ENCODE data around the gene LHPP.

Gene LHPP

DNA sequence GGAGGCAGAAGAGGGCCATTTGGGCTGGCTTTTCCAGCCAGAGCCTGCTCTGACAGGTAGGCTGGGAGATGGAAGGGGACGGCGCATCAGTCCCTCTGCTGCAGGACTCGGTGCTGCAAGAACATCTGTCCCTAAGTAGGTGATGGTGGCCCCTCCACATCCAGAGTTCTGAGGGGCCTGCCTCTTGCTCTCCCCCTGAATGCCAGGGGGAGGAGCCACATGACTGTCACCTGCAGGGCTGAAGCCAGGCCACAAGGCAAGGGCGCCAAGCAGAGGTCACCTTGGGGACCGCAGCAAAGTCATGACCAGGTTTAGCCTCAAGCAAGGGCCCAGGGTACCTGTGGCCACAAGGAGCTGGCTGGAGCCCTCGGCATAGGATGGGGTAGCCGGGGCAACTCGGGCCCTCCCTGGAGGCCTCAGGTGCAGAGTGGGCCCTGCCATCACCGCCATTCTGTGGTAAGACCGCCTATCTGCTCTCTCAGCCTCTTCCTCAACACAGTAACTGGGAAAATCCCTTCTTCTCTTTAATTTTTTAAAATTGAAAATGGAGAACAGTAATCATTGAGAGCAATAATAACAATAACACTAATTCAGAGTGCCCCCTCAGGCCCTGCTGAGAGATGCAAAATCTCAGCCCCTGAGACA, 183.3 kb downstream of the LHPP start:
- DNase-seq (ENCODE audit: low spot score) = no peak

- DNase-seq (ENCODE audit: low spot score) = no peak
These were observed 184.0 kb downstream of the LHPP start for GRCh38 chr10:124645467-124646095.

DNA sequence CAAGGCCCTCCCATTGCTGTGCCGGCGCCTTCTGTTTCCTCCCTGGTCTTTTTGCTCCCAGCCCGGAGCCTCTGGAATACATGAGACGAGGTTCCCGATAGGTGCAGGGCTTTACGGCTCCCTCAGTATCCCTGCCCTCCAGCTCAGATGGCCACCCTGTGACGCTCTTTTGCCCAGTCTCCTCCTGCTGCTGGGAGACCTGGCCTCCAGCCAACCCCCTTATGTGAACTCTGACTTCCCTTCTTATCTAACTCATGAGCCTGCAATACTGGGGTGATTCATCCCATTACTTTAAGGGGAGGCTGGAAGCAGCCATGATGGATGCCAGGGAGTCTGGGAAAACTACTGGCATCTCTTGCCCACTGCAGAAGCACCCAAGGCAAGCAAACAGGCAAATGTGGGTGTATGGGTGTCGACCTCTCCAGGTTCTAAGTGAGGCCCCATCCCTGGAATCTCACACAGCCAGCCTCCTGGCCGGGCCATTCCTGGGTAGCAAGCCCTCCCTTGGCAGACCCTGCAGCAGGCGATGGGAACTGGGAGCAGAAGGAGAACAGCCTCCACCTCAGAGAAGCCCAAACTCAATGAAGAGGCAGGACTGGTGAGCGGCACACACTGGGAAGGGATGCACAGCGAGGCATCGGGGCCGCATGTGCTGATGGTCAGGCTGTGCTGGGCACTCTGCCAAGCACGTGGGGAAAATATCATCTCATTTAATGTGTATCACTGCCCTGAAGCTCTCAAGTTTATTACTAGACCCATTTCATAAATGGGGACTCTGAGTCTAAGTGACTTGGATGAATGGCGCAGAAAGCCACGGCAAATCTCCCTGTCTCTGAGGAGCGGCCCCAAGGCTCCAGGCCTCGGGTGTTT, 185.1 kb downstream of the LHPP start:
- peak; percentile 57 for DNase-seq (ENCODE audit: low spot score)

DNA sequence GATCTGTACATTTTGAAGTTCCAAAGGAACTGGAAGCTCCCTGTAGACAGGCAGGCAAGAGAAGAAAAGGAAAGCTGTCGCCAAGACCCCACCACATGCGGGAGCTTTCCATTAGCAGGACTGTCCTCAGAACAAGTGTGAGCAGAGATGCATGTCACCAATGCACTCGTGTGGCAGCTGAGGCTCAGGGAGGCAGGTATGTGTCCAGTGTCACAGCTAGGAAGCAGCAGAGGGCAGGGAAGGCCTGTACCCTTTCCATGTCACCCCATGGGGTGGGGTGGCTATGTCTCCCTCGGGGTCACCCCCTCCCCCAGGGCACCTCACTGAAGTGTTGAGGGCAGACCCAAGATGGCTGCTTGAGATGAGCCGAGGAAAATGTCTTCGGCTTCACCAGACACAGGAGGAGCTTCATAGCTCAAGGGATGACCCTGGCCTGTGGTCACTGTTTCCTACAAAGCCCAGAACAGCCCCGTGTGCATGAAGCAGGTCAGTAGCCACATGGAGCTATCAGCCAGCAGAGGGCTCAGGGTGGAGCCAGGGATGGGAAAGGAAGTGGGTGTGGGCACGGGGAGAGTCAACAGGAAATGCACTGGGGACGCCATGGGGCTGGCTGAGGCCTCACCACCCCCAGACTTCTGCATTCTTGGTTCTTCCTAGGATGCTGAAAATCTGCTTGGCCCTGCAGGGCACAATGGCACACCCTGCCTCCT, 186.0 kb downstream of the LHPP start:
- no peak for DNase-seq (ENCODE audit: low spot score)

DNA sequence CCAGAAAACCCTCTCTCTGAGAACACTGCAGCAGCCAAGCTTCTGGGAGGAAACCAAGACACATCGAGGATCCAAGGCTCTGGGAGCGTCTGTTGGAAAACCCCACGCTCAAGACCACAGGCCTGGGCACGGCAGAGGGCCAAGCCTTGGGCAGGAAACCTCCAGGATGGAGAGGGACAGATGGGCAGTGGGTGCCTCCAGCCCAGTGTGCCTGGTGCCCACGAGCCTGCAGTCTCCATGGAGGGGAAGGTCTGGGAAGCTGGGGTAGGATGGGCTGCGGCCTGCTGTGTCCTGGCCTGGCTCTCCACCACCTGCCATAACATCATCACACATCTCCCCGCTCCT, 186.5 kb downstream of the LHPP start:
- DNase-seq (ENCODE audit: low spot score) = no peak

GRCh38 chr10:124648738-124649137, 187.1 kb downstream of the LHPP start:
- DNase-seq (ENCODE audit: low spot score) = peak; percentile 50

DNA sequence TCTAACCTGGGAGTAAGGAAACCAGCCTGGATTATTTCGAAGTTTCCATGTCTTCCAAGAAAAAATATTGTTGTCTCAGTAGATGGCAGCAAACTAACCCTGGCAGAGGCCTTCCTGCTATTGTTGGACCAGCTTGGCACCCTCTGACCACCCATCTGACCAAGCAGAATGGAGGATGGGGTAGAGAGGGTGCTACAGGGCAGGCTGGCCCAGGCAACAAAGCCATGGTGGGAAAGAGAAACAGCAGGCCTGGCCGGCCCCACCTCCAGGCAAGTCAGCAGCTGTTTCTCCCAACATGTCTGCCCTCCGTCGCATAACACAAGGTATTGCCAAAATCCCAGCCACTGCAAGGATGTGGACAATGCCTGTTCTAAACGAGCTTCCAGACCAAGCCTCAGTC, 187.6 kb downstream of the LHPP start:
- DNase-seq (ENCODE audit: low spot score) = no peak

- no peak for DNase-seq (ENCODE audit: low spot score)
These were observed 188.6 kb downstream of the LHPP start for GRCh38 chr10:124650263-124650662.

DNA sequence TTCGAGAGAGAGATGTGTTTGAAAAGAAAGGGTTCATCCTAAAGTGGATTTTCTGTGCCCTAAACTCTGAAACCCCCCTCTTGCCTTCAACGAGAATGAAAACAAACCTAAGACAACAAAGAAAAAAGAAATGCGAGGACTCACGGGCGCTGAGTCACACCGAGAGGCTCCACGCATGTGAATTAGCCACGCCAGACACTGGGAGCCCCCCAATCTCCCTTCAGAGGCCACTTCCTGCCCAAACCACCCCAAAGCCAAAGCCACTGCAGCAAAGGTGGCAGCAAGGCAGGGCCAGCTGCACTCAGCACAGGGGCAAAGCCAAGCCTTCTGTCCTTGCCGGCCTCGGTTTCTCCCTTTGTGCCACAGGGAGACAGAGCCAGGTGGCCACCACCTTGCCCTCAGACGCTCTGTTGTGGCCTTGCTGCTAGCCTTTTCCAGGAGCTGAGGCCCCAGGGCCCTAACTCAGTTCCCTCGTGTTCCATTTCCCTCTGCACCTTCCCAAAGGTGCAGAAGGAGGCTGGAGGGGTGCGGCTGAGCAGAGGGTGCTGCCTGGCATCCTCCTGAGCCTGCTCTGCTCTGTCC, 189.3 kb downstream of the LHPP start:
- no peak for DNase-seq (ENCODE audit: low spot score)

- DNase-seq (ENCODE audit: low spot score) = no peak
These were observed 189.8 kb downstream of the LHPP start for GRCh38 chr10:124651402-124651891.

DNA sequence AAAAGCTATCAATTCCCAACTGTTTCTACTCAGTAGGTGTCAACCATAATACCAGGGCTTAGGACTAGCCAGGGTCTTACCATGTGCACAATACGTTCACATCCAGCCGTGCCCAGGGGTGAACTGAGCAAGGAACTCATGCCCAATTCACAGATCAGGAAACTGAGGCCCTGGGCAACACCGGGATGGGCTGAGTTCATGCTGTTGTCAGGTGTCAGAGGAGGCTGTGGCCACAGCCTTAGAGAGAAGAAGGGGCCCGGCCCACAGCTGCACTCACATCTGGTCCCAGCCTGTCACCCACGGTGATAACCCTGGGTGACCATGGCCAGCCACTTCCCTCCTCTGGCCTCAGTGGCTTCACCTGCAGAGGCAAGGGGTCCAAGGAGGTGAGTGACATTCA, 190.6 kb downstream of the LHPP start:
- no peak for DNase-seq (ENCODE audit: low spot score)

GRCh38 chr10:124652701-124653100, 191.1 kb downstream of the LHPP start:
- no peak for DNase-seq (ENCODE audit: low spot score)

DNA sequence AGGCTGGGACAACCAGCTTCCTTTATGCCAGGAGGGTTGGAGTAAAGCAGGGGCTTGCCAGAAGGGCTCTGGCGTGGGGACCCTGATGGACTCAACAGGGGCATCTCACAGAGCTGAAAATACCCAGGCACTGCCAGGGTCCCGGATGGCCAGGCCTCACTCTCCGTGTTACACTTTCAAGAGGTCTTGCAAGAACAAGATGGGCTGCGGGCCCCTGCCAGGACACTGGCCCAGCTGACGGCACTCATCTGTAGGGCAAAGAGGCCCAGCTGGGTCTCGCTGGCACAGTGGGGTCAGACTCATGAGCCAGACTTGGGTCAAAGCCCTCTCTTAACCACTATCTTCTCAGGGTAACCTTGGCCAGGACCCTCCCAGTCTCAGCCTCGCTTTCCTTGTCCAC, 191.7 kb downstream of the LHPP start:
- DNase-seq (ENCODE audit: low spot score) = no peak

GRCh38 chr10:124653811-124654651, 192.4 kb downstream of the LHPP start:
- no peak for DNase-seq (ENCODE audit: low spot score)

DNA sequence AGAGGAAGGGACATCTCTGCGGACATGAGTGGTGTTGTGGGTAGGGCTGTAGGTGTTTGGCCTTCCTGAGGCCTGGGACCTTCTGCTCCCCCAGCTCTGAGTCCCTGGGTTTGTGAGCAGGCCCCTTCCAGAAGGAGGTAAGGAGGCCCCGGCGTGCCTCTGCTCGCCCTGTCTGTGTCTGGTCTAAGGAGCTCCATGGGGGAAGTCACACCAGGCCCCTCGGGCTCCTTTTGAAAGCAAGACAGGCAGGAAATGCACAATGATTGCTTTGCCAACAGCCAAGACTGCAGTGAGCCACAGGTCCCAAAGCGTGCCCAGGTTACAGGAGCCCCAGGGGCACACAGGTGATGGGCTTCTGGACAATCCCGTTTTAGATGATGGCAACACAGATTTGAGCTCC, 193.1 kb downstream of the LHPP start:
- DNase-seq (ENCODE audit: low spot score) = no peak

- DNase-seq (ENCODE audit: low spot score) = no peak
These were observed 193.8 kb downstream of the LHPP start for GRCh38 chr10:124655191-124656112.

GRCh38 chr10:124656113-124656490, 194.5 kb downstream of the LHPP start:
- no peak for DNase-seq (ENCODE audit: low spot score)

DNA sequence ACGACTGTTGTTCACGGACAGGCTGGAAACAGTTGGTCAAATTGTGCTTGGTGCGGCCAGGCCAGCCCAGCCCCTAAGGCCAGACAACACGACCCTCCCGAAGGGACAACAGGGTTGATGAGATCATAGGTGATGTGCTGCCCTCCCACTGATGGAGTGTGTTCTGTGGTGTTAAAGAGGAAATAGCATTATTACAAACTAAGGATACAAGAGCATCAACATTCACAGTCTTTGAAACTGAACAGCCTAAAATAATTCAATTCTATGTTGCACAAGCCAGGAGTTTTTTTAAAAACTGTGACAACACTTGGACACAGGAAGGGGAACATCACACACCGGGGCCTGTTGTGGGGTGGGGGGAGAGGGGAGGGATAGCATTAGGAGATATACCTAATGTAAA, 194.9 kb downstream of the LHPP start:
- no peak for DNase-seq (ENCODE audit: low spot score)

- DNase-seq (ENCODE audit: low spot score) = no peak
These were observed 196.2 kb downstream of the LHPP start for GRCh38 chr10:124657806-124658205.

DNA sequence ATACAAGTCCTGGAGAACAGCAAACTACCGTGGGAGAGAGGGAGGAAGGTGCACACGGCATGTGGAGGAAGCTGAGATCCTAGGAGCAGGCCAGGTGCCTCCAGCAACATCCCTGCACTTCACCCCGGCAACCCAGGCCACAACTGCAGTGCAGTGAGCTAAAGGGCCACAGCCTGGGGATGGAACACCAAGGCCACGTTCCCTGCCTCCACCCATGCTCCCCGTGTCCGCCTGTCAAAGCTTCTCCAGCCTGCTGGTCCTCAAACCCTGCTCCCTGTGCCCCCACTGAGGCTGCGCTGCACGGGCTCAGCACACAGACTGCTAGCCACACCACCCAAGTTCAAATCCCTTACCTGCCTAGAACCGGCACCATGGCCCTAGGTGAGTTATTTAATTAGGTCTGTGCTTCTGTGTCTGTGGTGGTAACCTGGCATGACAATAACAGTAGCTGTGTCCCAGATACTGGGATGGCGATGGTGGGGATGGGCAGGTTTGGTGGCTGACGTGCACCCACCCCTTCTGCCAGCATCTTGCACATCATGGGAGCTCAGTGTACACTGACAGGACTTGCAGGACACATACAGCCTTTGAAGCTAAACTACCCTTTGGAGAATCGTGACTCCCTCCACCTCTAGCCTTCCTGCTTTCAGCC, 197.1 kb downstream of the LHPP start:
- no peak for DNase-seq (ENCODE audit: low spot score)
